ENCODE results near the gene FAS.

- TF ChIP-seq ZBTB7A (IDR thresholded peaks at IDR 0.05; ENCODE audit: low read depth) (no peak), EP300 (IDR thresholded peaks at IDR 0.05; ENCODE audit: borderline replicate concordance) (no peak), TCF12 (IDR thresholded peaks at IDR 0.05; ENCODE audit: low read depth) (no peak), CREB1 (IDR thresholded peaks at IDR 0.05; ENCODE audit: low read depth) (no peak), RAD21 (IDR thresholded peaks at IDR 0.05; ENCODE audit: low read depth) (no peak), YY1 (IDR thresholded peaks at IDR 0.05; ENCODE audit: low read depth) (no peak)
- TF ChIP-seq, protein P1, sequence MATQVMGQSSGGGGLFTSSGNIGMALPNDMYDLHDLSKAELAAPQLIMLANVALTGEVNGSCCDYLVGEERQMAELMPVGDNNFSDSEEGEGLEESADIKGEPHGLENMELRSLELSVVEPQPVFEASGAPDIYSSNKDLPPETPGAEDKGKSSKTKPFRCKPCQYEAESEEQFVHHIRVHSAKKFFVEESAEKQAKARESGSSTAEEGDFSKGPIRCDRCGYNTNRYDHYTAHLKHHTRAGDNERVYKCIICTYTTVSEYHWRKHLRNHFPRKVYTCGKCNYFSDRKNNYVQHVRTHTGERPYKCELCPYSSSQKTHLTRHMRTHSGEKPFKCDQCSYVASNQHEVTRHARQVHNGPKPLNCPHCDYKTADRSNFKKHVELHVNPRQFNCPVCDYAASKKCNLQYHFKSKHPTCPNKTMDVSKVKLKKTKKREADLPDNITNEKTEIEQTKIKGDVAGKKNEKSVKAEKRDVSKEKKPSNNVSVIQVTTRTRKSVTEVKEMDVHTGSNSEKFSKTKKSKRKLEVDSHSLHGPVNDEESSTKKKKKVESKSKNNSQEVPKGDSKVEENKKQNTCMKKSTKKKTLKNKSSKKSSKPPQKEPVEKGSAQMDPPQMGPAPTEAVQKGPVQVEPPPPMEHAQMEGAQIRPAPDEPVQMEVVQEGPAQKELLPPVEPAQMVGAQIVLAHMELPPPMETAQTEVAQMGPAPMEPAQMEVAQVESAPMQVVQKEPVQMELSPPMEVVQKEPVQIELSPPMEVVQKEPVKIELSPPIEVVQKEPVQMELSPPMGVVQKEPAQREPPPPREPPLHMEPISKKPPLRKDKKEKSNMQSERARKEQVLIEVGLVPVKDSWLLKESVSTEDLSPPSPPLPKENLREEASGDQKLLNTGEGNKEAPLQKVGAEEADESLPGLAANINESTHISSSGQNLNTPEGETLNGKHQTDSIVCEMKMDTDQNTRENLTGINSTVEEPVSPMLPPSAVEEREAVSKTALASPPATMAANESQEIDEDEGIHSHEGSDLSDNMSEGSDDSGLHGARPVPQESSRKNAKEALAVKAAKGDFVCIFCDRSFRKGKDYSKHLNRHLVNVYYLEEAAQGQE (IDR thresholded peaks at IDR 0.05; ENCODE audit: low read depth) = no peak
Observed at GRCh38 chr10:89043052-89043451, 52.5 kb downstream of the FAS start.
